SU-DHL-6 (cell line): ENCODE results near the gene CGB8.

Source experiments
- H2AFZ ChIP-seq: fragments of 200-600 bp; sonication (generic); 2 replicates; pipeline ENCODE4 v1.6.1; 2014; ENCODE audit warnings: low read depth, mild to moderate bottlenecking, moderate library complexity, mixed read lengths, antibody characterized with exemption, low read length; ENCODE audit not compliant: severe bottlenecking
- H3F3A ChIP-seq: fragments of 200-600 bp; shearing (Covaris generic); 2 replicates; pipeline ENCODE4 v1.6.0; 2016; ENCODE audit warnings: antibody characterized with exemption, mild to moderate bottlenecking; ENCODE audit not compliant: insufficient read depth
- H3K27ac ChIP-seq: fragments of 200-600 bp; sonication (generic); 2 replicates; pipeline ENCODE4 v1.5.1; 2016; ENCODE audit warnings: low read depth, mild to moderate bottlenecking, low read length, moderate library complexity, mixed read lengths
- H3K27me3 ChIP-seq: fragments of 200-600 bp; sonication (generic), shearing (Covaris generic); 2 replicates; pipeline ENCODE4 v1.6.0; 2014; ENCODE audit warnings: mild to moderate bottlenecking, low read length
- H3K36me3 ChIP-seq: fragments of 200-600 bp; sonication (generic); 2 replicates; pipeline ENCODE4 v1.6.1; 2014; ENCODE audit warnings: mild to moderate bottlenecking, low read length, mixed read lengths
- H3K4me2 ChIP-seq: fragments of 300-600, 200-600 bp; shearing (Covaris generic), sonication (generic); 2 replicates; pipeline ENCODE4 v1.6.0; 2014; ENCODE audit warnings: low read length, low read depth, mild to moderate bottlenecking; ENCODE audit not compliant: poor library complexity, severe bottlenecking
- H3K4me3 ChIP-seq: fragments of 200-600 bp; sonication (generic); 2 replicates; pipeline ENCODE4 v1.5.1; 2014; ENCODE audit warnings: antibody characterized with exemption, low read length, mild to moderate bottlenecking, mixed read lengths; ENCODE audit not compliant: insufficient read depth, poor library complexity, severe bottlenecking
- H3K79me2 ChIP-seq: fragments of 200-600 bp; sonication (generic); 2 replicates; pipeline ENCODE4 v1.6.1; 2014; ENCODE audit warnings: mild to moderate bottlenecking, low read length, moderate library complexity; ENCODE audit not compliant: insufficient read depth
- H3K9ac ChIP-seq: fragments of 200-600 bp; sonication (generic); 2 replicates; pipeline ENCODE4 v1.7.0; 2014; ENCODE audit warnings: mild to moderate bottlenecking, low read length
- H3K9me2 ChIP-seq: fragments of 200-600 bp; sonication (generic); replicated peaks from 2 replicates; pipeline ENCODE4 v1.6.1; 2014; ENCODE audit warnings: low read length; ENCODE audit not compliant: insufficient read depth
- H3K9me3 ChIP-seq: fragments of 200-600 bp; sonication (generic); 2 replicates; pipeline ENCODE4 v1.6.1; 2014; ENCODE audit warnings: low read length, mixed read lengths; ENCODE audit not compliant: insufficient read depth
- H4K20me1 ChIP-seq: fragments of 200-600 bp; sonication (generic); 2 replicates; pipeline ENCODE4 v1.6.1; 2014; ENCODE audit warnings: low read depth, mild to moderate bottlenecking, antibody characterized with exemption, low read length, moderate library complexity, mixed read lengths
- CTCF ChIP-seq: fragments of 200-600 bp; sonication (generic); IDR thresholded peaks from one replicate; pipeline ENCODE4 v1.5.1; 2017; ENCODE audit warnings: antibody characterized with exemption, mild to moderate bottlenecking, low read length, moderate library complexity; ENCODE audit not compliant: insufficient read depth, poor library complexity, severe bottlenecking
- EZH2phosphoT487 ChIP-seq: fragments of 200-600 bp; sonication (generic), shearing (Covaris generic); conservative IDR thresholded peaks from 2 replicates; pipeline ENCODE4 v1.6.1; 2018; ENCODE audit warnings: mild to moderate bottlenecking, antibody characterized with exemption, low read length, moderate library complexity, mixed read lengths

Gene CGB8

GRCh38 chr19:49009828-49010227 is 39.1 kb downstream of the CGB8 start:
- Histone ChIP-seq H3K4me2 (no peak overlapping the region), H3K27me3 (no peaks in the 10 kb centered on the region), H3K79me2 (no peaks in the 10 kb centered on the region), H4K20me1 (no peaks in the 10 kb centered on the region), H3K36me3 (no peaks in the 10 kb centered on the region), H3K9me2 (no peaks in the 10 kb centered on the region), H3K9ac (no peak overlapping the region), H3F3A (no peaks in the 10 kb centered on the region), H2AFZ (no peak overlapping the region), H3K27ac (no peak overlapping the region), H3K4me3 (no peak overlapping the region), H3K9me3 (no peaks in the 10 kb centered on the region)
- TF ChIP-seq CTCF (no peak), EZH2phosphoT487 (no peak)

GRCh38 chr19:49006905-49007304 is 42.0 kb downstream of the CGB8 start:
- Histone ChIP-seq H3F3A (no peaks in the 10 kb centered on the region), H3K4me2 (no peak overlapping the region), H4K20me1 (no peaks in the 10 kb centered on the region), H3K27me3 (no peaks in the 10 kb centered on the region), H2AFZ (no peak overlapping the region), H3K9me2 (no peaks in the 10 kb centered on the region), H3K9ac (no peak overlapping the region), H3K4me3 (no peak overlapping the region), H3K36me3 (no peaks in the 10 kb centered on the region; the same call in 1 of the 2 replicates), H3K9me3 (no peaks in the 10 kb centered on the region), H3K79me2 (no peaks in the 10 kb centered on the region), H3K27ac (no peak overlapping the region)
- TF ChIP-seq CTCF (no peak), EZH2phosphoT487 (no peak)

GRCh38 chr19:49004964-49005614 is 43.8 kb downstream of the CGB8 start:
- Histone ChIP-seq H3K27ac (no peak overlapping the region), H3F3A (no peaks in the 10 kb centered on the region), H4K20me1 (no peaks in the 10 kb centered on the region), H3K9ac (no peak overlapping the region), H3K4me2 (no peak overlapping the region), H3K27me3 (no peaks in the 10 kb centered on the region), H2AFZ (no peak overlapping the region), H3K79me2 (0 out of 2 replicates have a peak, but pooled peaks cover under 1% of the 10 kb centered on the region), H3K9me2 (no peaks in the 10 kb centered on the region), H3K9me3 (no peaks in the 10 kb centered on the region), H3K36me3 (no peaks in the 10 kb centered on the region; the same call in 1 of the 2 replicates), H3K4me3 (no peak overlapping the region)
- no peak for TF ChIP-seq EZH2phosphoT487
- TF ChIP-seq CTCF = no peak
